ENCODE results near the gene CYTIP.
A peak's percentile ranks its signal among the peaks of the same experiment; 100 is the strongest.
"Not testable (repeated sequence)": the region's sequence is repeated elsewhere in the genome, so short reads cannot be mapped to it uniquely, and the experiment has no call there.

CYTIP gene

DNA sequence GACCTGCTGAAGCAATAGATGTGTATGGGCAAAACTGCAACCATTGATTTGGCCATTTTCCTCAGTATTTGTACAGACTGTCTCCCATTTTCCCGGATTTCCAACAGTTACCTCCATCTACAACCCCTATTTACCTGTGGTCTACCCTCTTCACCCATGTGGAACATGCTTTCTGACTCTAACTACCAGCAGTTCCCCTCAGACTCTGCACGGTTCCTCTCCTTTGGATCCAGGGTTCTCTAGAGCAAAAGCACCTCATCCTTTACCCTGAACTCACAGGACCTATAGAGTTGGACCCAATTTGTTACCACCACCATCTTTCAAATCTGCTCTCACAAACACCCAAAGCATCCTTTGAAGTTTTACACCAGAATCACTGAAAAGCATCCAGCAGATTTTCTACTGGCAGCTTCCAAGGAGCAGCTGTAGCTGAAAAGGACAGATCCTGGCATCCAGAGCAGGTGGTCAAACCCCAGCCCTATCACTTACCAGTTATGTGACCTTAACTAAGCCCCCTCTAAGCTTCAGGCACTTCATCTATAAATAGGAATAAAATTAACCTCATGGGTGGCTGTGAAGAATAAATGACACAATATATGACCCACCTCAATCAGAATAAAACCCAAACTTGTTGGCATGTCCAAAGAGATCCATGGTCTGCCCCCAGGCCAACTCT, 15.3 kb downstream of the CYTIP start:
- DNase-seq, result no peak
- in situ Hi-C loops (cut with MboI; ENCODE audit: low pct_unique_long_range_greater_than_20kb, low sequenced_read_pairs), result no loop called here

DNA sequence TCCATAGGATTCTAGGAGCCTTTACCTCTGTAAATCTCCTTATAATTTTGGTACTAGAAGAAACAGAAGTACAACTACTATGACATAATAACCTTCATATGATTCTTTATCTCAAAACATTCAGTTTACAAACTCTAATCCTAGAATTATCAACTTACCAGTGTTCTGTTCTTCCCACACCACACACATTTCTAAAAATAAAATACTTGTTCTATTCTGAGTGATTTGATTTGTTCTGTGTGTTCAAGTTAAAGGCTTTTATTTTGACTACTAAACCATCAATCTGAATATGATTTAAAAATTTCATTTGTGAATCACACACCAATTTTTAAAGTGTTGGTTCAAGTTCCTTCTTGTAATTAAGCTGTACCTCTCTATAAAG, 16.0 kb downstream of the CYTIP start:
- DNase-seq, result no peak

DNA sequence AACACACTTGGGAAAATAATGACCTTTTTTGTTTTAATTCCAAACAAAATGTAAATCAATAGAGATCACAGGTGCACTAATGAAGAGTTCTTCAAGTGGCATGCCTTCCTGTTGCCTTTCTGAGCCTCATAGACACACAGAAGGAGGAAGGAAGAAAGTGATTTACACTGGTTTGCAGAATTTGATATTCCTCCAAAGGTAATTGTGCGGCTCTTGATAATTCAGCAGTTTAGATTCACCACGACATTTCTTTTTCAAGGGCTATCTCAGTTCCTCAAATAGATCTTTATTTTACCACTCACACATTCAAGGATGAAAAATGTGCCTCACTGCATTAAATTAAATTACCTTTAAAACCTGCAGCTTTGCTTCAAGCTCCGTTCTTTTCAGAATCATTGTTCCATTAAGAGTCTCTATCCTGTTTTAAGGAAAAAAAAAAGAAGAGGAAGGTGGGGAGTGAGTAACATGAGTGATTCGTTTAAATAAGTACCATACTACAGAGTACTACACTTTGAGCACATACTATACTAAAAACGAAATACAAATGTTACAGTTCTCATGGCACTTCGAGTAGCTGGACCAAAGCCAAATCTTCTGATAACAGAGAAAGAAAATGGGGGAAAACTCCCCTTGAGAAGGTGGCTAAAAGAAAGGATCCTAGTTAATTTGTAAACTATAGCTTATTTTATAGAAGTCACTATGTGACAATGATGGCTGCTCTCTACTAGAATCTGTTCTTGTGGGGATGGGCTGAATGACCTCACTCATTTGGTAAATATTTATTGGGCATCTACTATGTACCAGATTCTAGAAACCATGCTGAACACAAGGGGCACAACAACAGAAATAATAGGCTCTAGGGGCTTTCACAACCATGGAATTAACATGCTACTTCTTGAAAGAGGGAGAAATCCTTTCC, 16.6 kb downstream of the CYTIP start:
- no peak for DNase-seq
- in situ Hi-C loops (cut with MboI; ENCODE audit: low pct_unique_long_range_greater_than_20kb, low sequenced_read_pairs), result no loop called here

More for the DNA sequence above, 16.0 kb downstream of the CYTIP start:
- in situ Hi-C loops (cut with MboI; ENCODE audit: low pct_unique_long_range_greater_than_20kb, low sequenced_read_pairs), result no loop called here

DNA sequence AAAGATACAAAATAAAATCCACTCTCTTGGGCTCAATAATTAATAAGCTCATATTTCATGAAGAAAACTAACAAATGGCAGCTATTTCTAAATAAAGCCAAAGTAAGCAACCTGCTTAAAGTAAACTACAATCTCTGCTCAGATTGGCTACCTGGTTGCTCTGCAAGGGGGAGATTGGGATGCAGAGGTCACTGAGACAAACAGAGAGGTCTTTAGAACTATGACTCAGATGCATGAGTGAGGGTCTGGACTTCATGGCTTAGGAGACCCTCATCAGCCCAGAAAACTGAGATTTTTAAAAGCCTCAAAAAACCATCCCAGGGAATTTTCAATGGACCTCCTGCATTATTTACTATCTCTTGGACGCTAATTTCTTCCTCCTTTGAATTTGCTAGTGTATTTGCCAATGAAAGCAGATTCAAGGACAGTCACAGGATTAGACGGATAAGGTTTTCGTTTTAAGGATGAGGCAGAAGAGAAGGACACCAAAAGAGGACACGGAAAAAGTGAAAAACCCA, 17.4 kb downstream of the CYTIP start:
- no peak for DNase-seq
- in situ Hi-C loops (cut with MboI; ENCODE audit: low pct_unique_long_range_greater_than_20kb, low sequenced_read_pairs), result no loop called here

DNA sequence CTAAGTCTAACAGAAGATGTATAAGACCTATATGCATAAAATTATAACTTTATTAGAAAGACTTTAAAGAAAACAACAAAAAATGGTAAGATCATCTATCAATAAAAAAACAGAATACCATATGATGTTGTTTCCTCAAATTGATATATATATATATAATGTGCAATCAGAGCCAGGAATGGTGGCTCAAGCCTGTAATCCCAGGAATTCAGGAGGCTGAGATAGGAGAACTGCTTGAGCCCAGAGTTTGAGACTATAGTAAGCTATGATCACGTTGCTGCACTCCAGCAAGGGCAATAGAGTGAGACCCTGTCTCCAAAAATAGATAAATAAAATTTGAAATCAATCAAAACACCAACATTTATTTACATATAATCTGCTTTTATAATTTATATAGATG, 19.5 kb downstream of the CYTIP start:
- in situ Hi-C loops (cut with MboI; ENCODE audit: low pct_unique_long_range_greater_than_20kb, low sequenced_read_pairs), result no loop called here
- no peak for DNase-seq

DNA sequence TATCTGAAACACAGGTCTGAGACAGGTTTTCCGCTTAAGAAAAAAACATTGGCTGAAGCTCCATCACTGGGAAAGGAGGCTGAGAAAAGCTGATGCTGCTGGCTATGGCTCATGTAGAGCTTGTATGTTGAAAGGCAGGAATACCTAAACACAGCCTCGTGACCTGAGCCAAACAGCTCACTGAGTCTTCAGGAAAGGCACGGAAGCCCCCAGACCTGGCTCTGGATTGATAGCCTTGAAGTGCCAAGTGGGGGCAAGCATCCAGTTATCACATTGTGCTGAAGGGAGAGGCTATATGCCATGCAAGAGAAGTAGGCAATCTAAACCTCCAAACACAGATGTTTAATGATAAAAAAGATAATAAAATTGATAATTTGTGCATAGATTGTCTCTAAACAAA, 21.9 kb downstream of the CYTIP start:
- DNase-seq, result no peak
- in situ Hi-C loops (cut with MboI; ENCODE audit: low pct_unique_long_range_greater_than_20kb, low sequenced_read_pairs), result no loop called here

DNA sequence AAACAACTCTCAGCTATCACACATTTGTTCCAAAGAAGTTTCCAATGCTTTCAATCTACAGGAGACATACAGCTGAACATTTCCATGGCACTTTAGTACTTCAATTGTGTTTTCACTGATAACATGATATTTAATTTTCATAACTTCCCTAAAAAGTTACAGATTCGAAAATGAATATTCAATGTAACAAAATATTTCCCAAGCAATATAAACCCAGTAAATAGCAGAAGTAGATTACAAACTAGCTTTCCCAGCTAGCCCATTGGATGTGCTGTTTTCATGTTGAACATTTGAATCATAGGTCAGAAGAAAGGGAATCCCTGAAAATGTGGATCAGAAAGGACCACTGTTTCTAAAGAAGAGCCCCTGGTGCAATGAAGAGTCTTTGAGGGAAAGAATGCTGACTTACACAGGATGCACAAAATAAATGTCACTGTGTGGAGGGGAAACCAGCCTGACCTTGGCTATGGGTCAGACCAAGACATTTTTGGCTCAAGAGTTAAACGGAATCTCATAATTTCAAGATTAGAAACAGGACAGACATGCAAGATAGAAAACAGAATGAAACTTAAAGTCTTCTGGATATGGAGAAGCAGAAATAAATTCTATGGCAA, 22.5 kb downstream of the CYTIP start:
- in situ Hi-C loops (cut with MboI; ENCODE audit: low pct_unique_long_range_greater_than_20kb, low sequenced_read_pairs), result no loop called here
- no peak for DNase-seq

DNA sequence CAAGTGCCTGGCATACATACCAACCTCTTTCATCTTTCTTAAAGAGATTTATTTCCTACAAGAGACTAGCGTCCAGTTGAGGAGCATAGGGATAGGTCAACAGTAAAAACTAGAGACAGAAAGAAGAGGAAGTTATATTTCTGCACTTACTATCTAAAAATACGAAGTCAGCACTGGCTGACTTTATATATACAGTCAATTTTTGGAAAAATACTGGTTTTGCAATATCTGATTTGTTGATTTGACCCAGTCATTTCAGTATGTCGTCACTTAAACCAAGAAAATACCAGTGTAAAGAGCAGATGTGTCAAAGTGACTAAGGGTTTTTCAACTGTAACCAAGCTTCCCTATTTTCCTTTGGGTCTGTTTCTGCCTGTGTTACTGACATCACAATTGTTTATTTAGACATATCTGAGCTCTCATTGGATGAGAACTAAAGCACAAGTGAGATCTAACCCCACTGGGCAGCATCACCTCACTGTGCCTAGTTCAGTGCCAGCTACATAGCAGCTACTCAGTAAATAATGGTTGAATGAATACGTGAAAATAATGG, 23.0 kb downstream of the CYTIP start:
- DNase-seq, result peak; percentile 88
- in situ Hi-C loops (cut with MboI; ENCODE audit: low pct_unique_long_range_greater_than_20kb, low sequenced_read_pairs), result no loop called here

DNA sequence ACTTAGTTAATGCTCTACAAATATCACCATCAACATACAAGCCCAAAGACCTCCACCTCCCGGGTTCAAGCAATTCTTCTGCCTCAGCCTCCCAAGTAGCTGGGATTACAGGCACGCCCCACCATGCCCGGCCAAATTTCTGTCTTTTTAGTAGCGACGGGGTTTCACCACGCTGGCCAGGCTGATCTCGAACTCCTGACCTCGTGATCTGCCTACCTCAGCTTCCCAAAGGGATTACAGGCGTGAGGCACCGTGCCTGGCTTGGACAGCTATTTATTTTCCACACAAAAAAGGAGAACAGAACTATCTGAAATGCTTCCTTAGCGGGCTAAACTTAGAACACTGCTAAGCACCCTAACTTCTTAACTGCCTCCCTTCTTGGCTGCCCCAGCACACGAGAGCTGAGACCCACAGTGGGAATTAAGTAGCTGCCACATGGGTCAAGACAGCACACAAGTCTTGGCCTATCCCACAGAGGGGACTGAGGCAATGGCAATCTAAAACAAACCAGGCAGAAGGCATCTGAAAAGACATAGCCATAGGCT, 24.8 kb downstream of the CYTIP start:
- in situ Hi-C loops (cut with MboI; ENCODE audit: low pct_unique_long_range_greater_than_20kb, low sequenced_read_pairs), result no loop called here
- no peak for DNase-seq

DNA sequence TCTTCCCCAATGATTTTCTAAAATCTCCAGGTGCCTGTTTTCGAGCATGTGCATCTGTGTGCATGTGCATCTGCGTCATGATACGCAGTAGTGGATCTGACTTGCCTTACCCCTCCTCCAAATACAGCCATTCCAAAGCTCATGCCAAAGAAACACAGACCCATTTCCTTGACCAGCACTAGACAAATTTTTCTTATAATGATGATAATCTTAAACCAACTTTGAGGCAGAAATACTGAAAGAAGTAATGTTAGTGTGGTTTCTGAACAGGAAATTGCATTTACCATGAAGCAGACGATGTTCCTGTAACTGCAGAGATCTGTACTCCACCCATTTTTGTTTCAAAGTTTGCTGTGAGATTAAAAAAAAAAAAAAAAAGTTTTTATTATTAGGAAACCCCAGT, 25.6 kb downstream of the CYTIP start:
- peak; percentile 39 for DNase-seq
- in situ Hi-C loops (cut with MboI; ENCODE audit: low pct_unique_long_range_greater_than_20kb, low sequenced_read_pairs), result no loop called here

DNA sequence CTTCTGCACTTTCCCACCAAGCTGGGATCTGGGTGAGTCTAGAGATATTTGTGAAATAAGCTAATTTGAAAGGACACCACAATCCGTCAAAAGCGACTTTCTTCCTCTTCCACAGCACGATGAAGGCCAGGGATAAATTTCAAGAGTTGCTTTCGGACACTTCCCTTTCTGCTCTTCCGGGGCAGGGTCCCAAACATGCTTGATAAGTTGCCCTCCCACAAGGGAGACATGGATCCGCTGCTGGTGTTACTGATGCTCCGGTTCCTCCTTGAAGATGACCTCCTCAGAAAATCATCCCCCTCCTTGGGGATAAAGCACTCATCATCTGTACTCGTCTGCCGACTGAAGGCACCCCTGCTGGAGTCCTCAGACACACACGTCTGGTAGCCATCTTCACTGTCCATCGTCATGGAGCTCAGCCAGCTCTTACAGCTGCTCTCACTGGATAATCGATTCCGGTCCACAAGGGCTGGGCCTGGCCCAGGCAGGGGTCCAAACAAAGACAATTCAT, 28.2 kb downstream of the CYTIP start:
- in situ Hi-C loops (cut with MboI; ENCODE audit: low pct_unique_long_range_greater_than_20kb, low sequenced_read_pairs), result no loop called here
- DNase-seq, result no peak

DNA sequence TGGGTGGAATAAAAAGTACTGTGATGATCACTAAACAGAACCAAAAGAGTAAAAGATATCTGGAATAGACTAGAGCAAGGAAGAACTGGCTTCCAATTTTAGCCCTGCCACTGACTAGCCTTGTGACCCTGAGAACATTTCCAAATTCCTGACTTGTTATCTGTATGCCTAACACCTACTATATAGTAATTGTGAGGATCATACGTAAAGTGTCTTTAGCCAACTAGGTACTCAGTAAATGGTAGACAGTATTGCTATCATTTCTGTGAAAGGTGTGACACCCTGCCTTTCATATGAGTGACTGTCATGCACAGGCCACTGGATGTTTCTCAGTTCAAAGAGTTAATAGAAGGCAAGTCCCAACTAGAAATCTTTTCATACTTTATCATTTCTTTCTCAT, 29.8 kb downstream of the CYTIP start:
- DNase-seq, result no peak
- in situ Hi-C loops (cut with MboI; ENCODE audit: low pct_unique_long_range_greater_than_20kb, low sequenced_read_pairs), result no loop called here

DNA sequence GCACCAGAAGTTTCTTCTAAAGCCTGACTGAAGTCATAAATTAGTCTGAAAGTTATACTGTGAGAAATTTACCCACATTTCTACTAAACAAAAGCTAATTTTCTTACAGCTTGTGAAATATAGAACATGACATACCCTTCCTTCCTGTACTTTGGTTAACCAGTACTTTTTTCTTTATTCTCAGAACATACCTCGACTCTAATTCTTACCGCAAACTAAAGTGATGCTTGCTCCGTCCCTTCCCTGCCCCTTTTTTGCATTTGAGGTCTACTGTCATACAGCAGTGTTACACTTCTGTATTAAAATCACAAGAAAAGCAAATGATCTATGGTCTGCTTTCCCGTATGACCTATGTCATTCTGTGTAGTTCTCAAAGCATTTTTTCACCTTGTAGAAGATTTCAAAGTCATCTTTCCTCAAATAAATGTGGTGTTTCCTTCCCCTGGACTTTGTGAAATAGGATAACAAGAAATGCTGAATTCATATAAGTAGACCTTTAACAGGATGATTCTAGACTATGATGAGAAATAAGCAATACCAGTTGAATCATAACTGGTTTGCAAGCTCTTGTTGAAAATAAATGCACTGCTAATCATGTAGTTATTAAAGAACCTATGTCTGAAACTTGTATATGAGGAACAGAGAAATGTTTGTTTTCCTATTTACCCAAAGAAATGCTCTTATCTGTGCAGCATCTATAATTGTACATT, 30.4 kb downstream of the CYTIP start:
- no peak for DNase-seq
- in situ Hi-C loops (cut with MboI; ENCODE audit: low pct_unique_long_range_greater_than_20kb, low sequenced_read_pairs), result no loop called here

DNA sequence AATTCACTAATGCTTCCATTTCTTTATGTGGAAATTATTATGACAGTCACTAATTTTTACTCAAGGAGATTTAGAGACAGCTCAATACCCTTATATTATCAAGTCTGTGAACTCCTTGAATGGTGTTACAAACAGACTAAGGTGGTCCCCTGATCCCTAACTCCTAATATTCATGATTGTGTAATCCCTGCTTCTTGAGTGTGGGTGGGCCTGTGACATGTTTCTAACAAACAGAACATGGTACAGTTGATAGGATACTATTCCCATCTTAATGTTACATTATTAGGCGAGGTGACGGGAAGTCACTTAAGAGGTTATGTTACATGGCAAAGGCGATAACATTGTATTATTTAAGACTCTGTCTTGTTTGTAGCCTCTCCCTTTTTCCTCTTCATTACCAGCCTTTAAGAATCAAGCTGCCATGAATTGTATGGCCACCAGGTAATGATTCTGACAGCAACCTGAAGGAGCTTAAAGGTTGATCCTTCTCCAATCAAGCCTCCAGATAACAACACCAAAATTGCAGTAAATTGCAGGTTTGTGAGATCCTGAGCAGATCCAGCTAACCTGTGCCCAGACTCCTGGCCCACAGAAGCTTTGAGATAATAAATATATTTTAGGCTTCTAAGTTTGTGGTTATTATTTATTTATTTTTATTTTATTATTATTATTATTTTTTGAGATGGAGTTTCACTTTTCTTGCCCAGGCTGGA, 32.1 kb downstream of the CYTIP start:
- DNase-seq, result no peak
- in situ Hi-C loops (cut with MboI; ENCODE audit: low pct_unique_long_range_greater_than_20kb, low sequenced_read_pairs), result no loop called here

DNA sequence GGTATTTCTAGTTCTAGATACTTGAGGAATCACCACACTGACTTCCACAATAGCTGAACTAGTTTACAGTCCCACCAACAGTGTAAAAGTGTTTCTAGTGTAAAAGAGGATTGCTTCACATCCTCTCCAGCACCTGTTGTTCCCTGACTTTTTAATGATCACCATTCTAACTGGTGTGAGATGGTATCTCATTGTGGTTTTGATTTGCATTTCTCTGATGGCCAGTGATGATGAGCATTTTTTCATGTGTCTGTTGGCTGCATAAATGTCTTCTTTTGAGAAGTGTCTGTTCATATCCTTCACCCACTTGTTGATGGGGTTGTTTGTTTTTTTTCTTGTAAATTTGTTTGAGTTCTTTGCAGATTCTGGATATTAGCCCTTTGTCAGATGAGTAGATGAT, 38.5 kb downstream of the CYTIP start:
- in situ Hi-C loops (cut with MboI; ENCODE audit: low pct_unique_long_range_greater_than_20kb, low sequenced_read_pairs); DNase-seq: not testable (repeated sequence)

DNA sequence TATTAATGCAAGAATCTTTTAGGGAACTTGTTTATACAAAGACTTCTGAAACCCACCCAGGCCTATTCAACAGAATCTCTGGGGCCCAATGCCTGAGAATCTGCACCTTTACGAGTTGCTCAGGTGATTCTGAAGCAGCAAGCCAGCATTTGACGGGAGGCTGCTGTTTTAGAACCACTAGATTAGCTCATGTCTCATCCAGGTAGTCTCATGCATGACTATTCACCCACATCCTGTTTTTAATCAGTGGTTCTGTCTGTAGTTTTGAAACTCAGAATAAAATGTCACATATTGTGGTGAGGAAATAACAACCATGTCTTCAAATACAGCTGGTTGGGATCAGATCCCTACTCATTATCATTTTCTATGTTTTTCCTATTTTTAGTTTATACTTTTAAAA, 39.5 kb downstream of the CYTIP start:
- in situ Hi-C loops (cut with MboI; ENCODE audit: low pct_unique_long_range_greater_than_20kb, low sequenced_read_pairs), result no loop called here
- peak; percentile 49 for DNase-seq

DNA sequence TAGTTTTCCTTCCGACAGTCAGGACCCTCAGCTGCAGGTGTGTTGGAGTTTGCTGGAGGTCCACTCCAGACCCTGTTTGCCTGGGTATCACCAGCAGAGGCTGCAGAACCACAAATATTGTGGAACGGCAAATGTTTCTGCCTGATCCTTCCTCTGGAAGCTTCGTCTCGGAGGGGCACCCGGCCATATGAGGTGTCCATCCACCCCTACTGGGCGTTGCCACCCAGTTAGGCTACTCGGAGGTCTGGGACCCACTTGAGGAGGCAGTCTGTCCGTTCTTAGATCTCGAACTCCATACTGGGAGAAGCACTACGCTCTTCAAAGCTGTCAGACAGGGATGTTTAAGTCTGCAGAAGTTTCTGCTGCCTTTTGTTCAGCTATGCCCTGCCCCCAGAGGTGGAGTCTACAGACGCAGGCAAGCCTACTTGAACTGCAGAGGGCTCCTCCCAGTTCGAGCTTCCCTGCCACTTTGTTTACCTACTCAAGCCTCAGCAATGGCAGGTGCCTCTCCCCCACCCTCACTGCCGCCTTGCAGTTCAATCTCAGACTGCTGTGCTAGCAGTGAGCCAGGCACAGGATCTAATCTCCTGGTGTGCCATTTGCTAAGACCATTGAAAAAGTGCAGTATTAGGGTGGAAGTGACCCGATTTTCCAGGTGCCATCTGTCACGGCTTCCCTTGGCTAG, 40.9 kb downstream of the CYTIP start:
- in situ Hi-C loops (cut with MboI; ENCODE audit: low pct_unique_long_range_greater_than_20kb, low sequenced_read_pairs), result not testable (repeated sequence)

DNA sequence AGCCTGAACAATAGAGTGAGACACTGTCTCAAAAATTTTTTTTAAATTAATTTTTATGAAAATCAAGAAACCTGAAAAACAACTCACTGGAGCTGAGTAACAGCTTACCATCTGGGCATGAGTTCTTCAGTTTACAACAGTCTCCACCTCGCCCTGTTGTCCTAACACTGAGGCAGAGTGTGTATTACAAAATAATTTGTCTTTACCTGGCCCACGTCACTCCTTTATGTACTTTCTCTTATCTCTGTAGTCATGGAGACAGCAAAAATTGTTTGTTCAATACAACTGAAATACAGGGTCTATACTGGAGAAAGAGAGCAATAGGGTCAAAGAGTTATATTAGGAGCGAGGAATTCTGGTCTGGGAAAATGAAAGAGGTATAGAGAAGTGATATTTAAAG, 48.1 kb downstream of the CYTIP start:
- DNase-seq, result no peak
- in situ Hi-C loops (cut with MboI; ENCODE audit: low pct_unique_long_range_greater_than_20kb, low sequenced_read_pairs), result no loop called here

More for the DNA sequence above, 40.9 kb downstream of the CYTIP start:
- not testable (repeated sequence) for DNase-seq
